ENCODE measurements around the gene PRRT1. TPM values are rescaled to one million over a fixed set of nuclear protein-coding genes. Genes with fewer than 3 reads are reported as not detected.

The PRRT1 gene
- total RNA-seq, 4 donors from 2014 or later = 3.1 to 4.1 (median 3.8) TPM; not detected in 1

GRCh38 chr6:32184084-32184640, 32.4 kb upstream of the PRRT1 start, which contains the start of gene AGER:
Gene AGER (minus strand): TSS chr6:32184253. CDS start chr6:32184222, 31 bp downstream.
- peak within 1 kb of the TSS in 3 of 4 donors; percentile 2 to 42 (median 11) for H3K27ac ChIP-seq
- H3K4me1 ChIP-seq = peaks cover 0 to 54% (median 6%) of the 10 kb centered on the region in 4 donors
- H3K9me3 ChIP-seq = no peaks in the 10 kb centered on the region
- no peak within 1 kb of the TSS for H3K4me3 ChIP-seq
- peaks cover 0 to 66% (median 0%) of the 10 kb centered on the region in 3 donors for H3K36me3 ChIP-seq
- no peaks in the 10 kb centered on the region for H3K27me3 ChIP-seq
- TF ChIP-seq POLR2A (IDR thresholded peaks at IDR 0.05) = no peak
- TF ChIP-seq CTCF (IDR thresholded peaks at IDR 0.05) = no peak
- DNase-seq = peak in 1 of 3 donors; percentile 44

GRCh38 chr6:32183483-32184083, 31.8 kb upstream of the PRRT1 start:
- peaks cover 0 to 52% (median 7%) of the 10 kb centered on the region in 4 donors for H3K4me1 ChIP-seq
- H3K9me3 ChIP-seq = no peaks in the 10 kb centered on the region

GRCh38 chr6:32183030-32183429, 31.3 kb upstream of the PRRT1 start:
- peak overlapping the region in 1 of 4 donors; percentile 2 for H3K27ac ChIP-seq
- TF ChIP-seq CTCF (IDR thresholded peaks at IDR 0.05) (no peak), POLR2A (IDR thresholded peaks at IDR 0.05) (no peak)
- DNase-seq = no peak

More at GRCh38 chr6:32183483-32184083, 31.8 kb upstream of the PRRT1 start:
- H3K27ac ChIP-seq = peak overlapping the region in 1 of 4 donors; percentile 2
- peaks cover 0 to 66% (median 0%) of the 10 kb centered on the region in 3 donors for H3K36me3 ChIP-seq
- TF ChIP-seq POLR2A (IDR thresholded peaks at IDR 0.05) = no peak
- TF ChIP-seq CTCF (IDR thresholded peaks at IDR 0.05) = no peak
- H3K27me3 ChIP-seq = no peaks in the 10 kb centered on the region
- H3K4me3 ChIP-seq = no peak overlapping the region
- peak in 1 of 3 donors; percentile 44 for DNase-seq

GRCh38 chr6:32182555-32182981, 30.8 kb upstream of the PRRT1 start:
- Histone ChIP-seq H3K36me3 (peaks cover 0 to 62% (median 0%) of the 10 kb centered on the region in 3 donors), H3K4me3 (no peak overlapping the region), H3K27me3 (no peaks in the 10 kb centered on the region), H3K27ac (no peak overlapping the region), H3K4me1 (peaks cover 0 to 42% (median 6%) of the 10 kb centered on the region in 4 donors), H3K9me3 (no peaks in the 10 kb centered on the region)
- TF ChIP-seq CTCF (IDR thresholded peaks at IDR 0.05) = no peak
- peak in 1 of 3 donors; percentile 34 for DNase-seq

More at GRCh38 chr6:32183030-32183429, 31.3 kb upstream of the PRRT1 start:
- Histone ChIP-seq H3K9me3 (no peaks in the 10 kb centered on the region), H3K4me3 (no peak overlapping the region), H3K27me3 (no peaks in the 10 kb centered on the region), H3K4me1 (peaks cover 0 to 46% (median 6%) of the 10 kb centered on the region in 4 donors), H3K36me3 (peaks cover 0 to 66% (median 0%) of the 10 kb centered on the region in 3 donors)

- Histone ChIP-seq H3K4me1 (peaks cover 0 to 36% (median 7%) of the 10 kb centered on the region in 4 donors), H3K36me3 (peaks cover 0 to 57% (median 0%) of the 10 kb centered on the region in 3 donors), H3K4me3 (no peak overlapping the region), H3K9me3 (no peaks in the 10 kb centered on the region), H3K27ac (no peak overlapping the region), H3K27me3 (no peaks in the 10 kb centered on the region)
- TF ChIP-seq CTCF (IDR thresholded peaks at IDR 0.05) (no peak), POLR2A (IDR thresholded peaks at IDR 0.05) (no peak)
- DNase-seq = peak in 1 of 3 donors; percentile 43
Observed at GRCh38 chr6:32181915-32182529, 30.3 kb upstream of the PRRT1 start.
